HCT116 (cell line): ENCODE data around the gene SMARCE1. TPM values are rescaled to one million over a fixed set of nuclear protein-coding genes. Genes with fewer than 3 reads are reported as not detected.

Source experiments
- ATAC-seq: fragments of 200-7000 bp; cut with Tn5 transposase; 2 replicates; pipeline ENCODE4 v1.9.1; 2020; ENCODE audit warnings: mild to moderate bottlenecking, moderate library complexity
- BruUV-seq: library from RNA; stranded (reverse); fragments of 400-500 nt; replicated peaks from 2 replicates; lab custom pipeline; 2021; lab: Mats Ljungman, UMichigan
- CTCF ChIA-PET: fragments of 300-600 bp; sonication (Branson Sonifier 250); formaldehyde crosslinking; loops from one replicate; lab custom pipeline; 2021; ENCODE audit warnings: antibody characterized with exemption; lab: Charles Lee
- POLR2A ChIA-PET: fragments of 300-600, 350-600 bp; sonication (Branson Sonifier 250); formaldehyde crosslinking; loops from one replicate; lab custom pipeline; 2021; ENCODE audit warnings: antibody characterized with exemption; lab: Charles Lee
- RAD21 ChIA-PET, 2 experiments: fragments of 300-600 bp; sonication (Branson Sonifier 250); formaldehyde crosslinking; loops; one replicate each; lab custom pipeline; 2023; ENCODE audit warnings: low total read pairs in 2 of 2; ENCODE audit not compliant: uncharacterized antibody in 2 of 2, unreplicated experiment in 2 of 2, low non-redundant PET in 1 of 2; lab: Charles Lee
- DNase-seq: peaks from one replicate; pipeline ENCODE4 v3.0.0-alpha.2; 2010; ENCODE audit warnings: low read depth, low spot score
- H2AFZ ChIP-seq: fragments of 200-600 bp; shearing (Covaris generic), sonication (generic); 2 replicates; pipeline ENCODE4 v1.6.1; 2017; ENCODE audit warnings: low read depth, mixed run types, mixed read lengths, antibody characterized with exemption, low read length; ENCODE audit not compliant: poor library complexity, severe bottlenecking
- H3K27ac ChIP-seq: 2 replicates; pipeline ENCODE4 v1.5.1; 2012; ENCODE audit warnings: low read depth, low read length
- H3K27me3 ChIP-seq: fragments of 200-600 bp; sonication (generic); 2 replicates; pipeline ENCODE4 v1.6.1; 2016; ENCODE audit warnings: mixed run types, low read length, mixed read lengths; ENCODE audit not compliant: insufficient read depth
- H3K36me3 ChIP-seq, 2 experiments: fragments of 200-500 bp in 1 of 2; fragments of 200-600 bp in 1 of 2; sonication (Bioruptor generic) in 1 of 2; sonication (generic) in 1 of 2; 2 replicates each; pipeline versions ENCODE4 v1.5.1 to v1.6.1; 2014 to 2016; ENCODE audit warnings: low read length in 2 of 2, inconsistent platforms in 1 of 2, mixed read lengths in 1 of 2, mixed run types in 1 of 2; ENCODE audit not compliant: insufficient read depth in 2 of 2, control insufficient read depth in 1 of 2
- H3K4me1 ChIP-seq, 2 experiments: fragments of 200-600 bp in 1 of 2; sonication (generic) in 1 of 2; 2 replicates each; pipeline versions ENCODE4 v1.5.1 to v1.6.1; 2012 to 2017; ENCODE audit warnings: low read length in 2 of 2, inconsistent platforms in 1 of 2, mild to moderate bottlenecking in 1 of 2, mixed read lengths in 1 of 2, mixed run types in 1 of 2, moderate library complexity in 1 of 2; ENCODE audit not compliant: insufficient read depth in 2 of 2, control insufficient read depth in 1 of 2
- H3K4me2 ChIP-seq: fragments of 200-600 bp; sonication (generic); 2 replicates; pipeline ENCODE4 v1.6.1; 2017; ENCODE audit warnings: mixed run types, low read length, mixed read lengths
- H3K4me3 ChIP-seq, 2 experiments: fragments of 200-600 bp in 1 of 2; sonication (generic) in 1 of 2; replicated peaks in 1 of 2; 2 replicates each; pipeline ENCODE4 v1.5.1; 2011 to 2016; ENCODE audit warnings: low read length in 2 of 2, control low read depth in 1 of 2, low read depth in 1 of 2, mild to moderate bottlenecking in 1 of 2, mixed read lengths in 1 of 2, mixed run types in 1 of 2
- H3K79me2 ChIP-seq: fragments of 200-600 bp; sonication (generic); 2 replicates; pipeline ENCODE4 v1.6.1; 2017; ENCODE audit warnings: mild to moderate bottlenecking, mixed run types, low read length, moderate library complexity, mixed read lengths; ENCODE audit not compliant: insufficient read depth
- H3K9ac ChIP-seq: fragments of 200-600 bp; sonication (generic); 2 replicates; pipeline ENCODE4 v1.6.1; 2016; ENCODE audit warnings: low read length, mixed read lengths
- H3K9me2 ChIP-seq: fragments of 200-600 bp; sonication (generic), shearing (Covaris generic); 2 replicates; pipeline ENCODE4 v1.6.1; 2017; ENCODE audit warnings: mixed run types, mild to moderate bottlenecking, moderate library complexity; ENCODE audit not compliant: insufficient read depth
- H3K9me3 ChIP-seq, 2 experiments: fragments of 200-500 bp in 1 of 2; fragments of 200-600 bp in 1 of 2; sonication (Bioruptor generic) in 1 of 2; sonication (generic) in 1 of 2; 2 replicates each; pipeline ENCODE4 v1.6.1; 2014 to 2017; ENCODE audit warnings: low read length in 2 of 2, mixed read lengths in 2 of 2, inconsistent platforms in 1 of 2, low read depth in 1 of 2, mild to moderate bottlenecking in 1 of 2, mixed run types in 1 of 2, moderate library complexity in 1 of 2; ENCODE audit not compliant: control insufficient read depth in 1 of 2, insufficient read depth in 1 of 2
- H4K20me1 ChIP-seq: fragments of 200-600 bp; sonication (generic), shearing (Covaris generic); 2 replicates; pipeline ENCODE4 v1.6.1; 2017; ENCODE audit warnings: mixed run types, mild to moderate bottlenecking, moderate library complexity; ENCODE audit not compliant: insufficient read depth
- CBX3 ChIP-seq: IDR thresholded peaks from 2 replicates; pipeline ENCODE4 v1.6.1; 2012; ENCODE audit warnings: low read depth
- EGR1 ChIP-seq: IDR thresholded peaks from 2 replicates; pipeline ENCODE4 v1.6.1; 2012; ENCODE audit warnings: low read depth
- ELF1 ChIP-seq: IDR thresholded peaks from 2 replicates; pipeline ENCODE4 v1.6.1; 2012; ENCODE audit warnings: low read depth, borderline replicate concordance
- EZH2 ChIP-seq: fragments of 200-600 bp; sonication (generic); IDR thresholded peaks from 2 replicates; pipeline ENCODE4 v1.6.1; 2017; ENCODE audit warnings: antibody characterized with exemption, mixed run types
- EZH2phosphoT487 ChIP-seq: fragments of 200-600 bp; IDR thresholded peaks from 2 replicates; pipeline ENCODE4 v1.6.1; 2018; ENCODE audit warnings: antibody characterized with exemption, borderline replicate concordance
- FOSL1 ChIP-seq: IDR thresholded peaks from 2 replicates; pipeline ENCODE4 v1.6.1; 2012; ENCODE audit warnings: low read depth
- JUND ChIP-seq: IDR thresholded peaks from 2 replicates; pipeline ENCODE4 v1.6.1; 2012
- POLR2A ChIP-seq: IDR thresholded peaks from 2 replicates; pipeline ENCODE4 v1.7.0; 2011; ENCODE audit warnings: borderline replicate concordance; ENCODE audit not compliant: insufficient read depth, insufficient read length; ENCODE audit errors: extremely low read depth
- POLR2AphosphoS5 ChIP-seq: IDR thresholded peaks from 2 replicates; pipeline ENCODE4 v1.6.1; 2011; ENCODE audit warnings: mild to moderate bottlenecking, low read depth, low read length, moderate library complexity
- RAD21 ChIP-seq: IDR thresholded peaks from 2 replicates; pipeline ENCODE4 v1.6.1; 2012; ENCODE audit warnings: low read depth, mild to moderate bottlenecking
- SP1 ChIP-seq: IDR thresholded peaks from 2 replicates; pipeline ENCODE4 v1.6.1; 2012; ENCODE audit warnings: low read depth
- SRF ChIP-seq: IDR thresholded peaks from 2 replicates; pipeline ENCODE4 v1.6.1; 2012; ENCODE audit warnings: low read depth
- YY1 ChIP-seq: IDR thresholded peaks from 2 replicates; pipeline ENCODE4 v1.6.1; 2011; ENCODE audit warnings: low read length, low read depth, moderate library complexity, mild to moderate bottlenecking; ENCODE audit not compliant: insufficient replicate concordance; ENCODE audit errors: extremely low read depth
- ZFX ChIP-seq: fragments of 450-650 bp; IDR thresholded peaks from 2 replicates; pipeline ENCODE4 v1.6.1; 2017
- intact Hi-C: fragments of 100-400 bp; cut with micrococcal nuclease; formaldehyde crosslinking; loops from 2 replicates; pipeline ENCODE4 v1.10.0; 2022
- total RNA-seq: library from RNA; stranded (reverse); gene quantifications from one replicate; pipeline ENCODE4 v1.2.1, GENCODE V29; 2021; ENCODE audit not compliant: unreplicated experiment
- TF ChIP-seq, protein P1 (sequence below), 3 experiments: fragments of 200-600 bp in 1 of 3; sonication (generic) in 1 of 3; IDR thresholded peaks in 2 of 3; conservative IDR thresholded peaks in 1 of 3; 2 replicates each; pipeline ENCODE4 v1.5.1; 2012 to 2017; ENCODE audit warnings: low read depth in 2 of 3, low read length in 2 of 3, antibody characterized with exemption in 1 of 3, borderline replicate concordance in 1 of 3, control low read depth in 1 of 3, mild to moderate bottlenecking in 1 of 3, mixed read lengths in 1 of 3, mixed run types in 1 of 3, moderate library complexity in 1 of 3; ENCODE audit not compliant: insufficient read depth in 1 of 3
- TF ChIP-seq, protein P2 (sequence below): IDR thresholded peaks from 2 replicates; pipeline ENCODE4 v1.6.1; 2012
- TF ChIP-seq, protein P3 (sequence below): IDR thresholded peaks from 2 replicates; pipeline ENCODE4 v1.6.1; 2012
- TF ChIP-seq, protein P4 (sequence below): IDR thresholded peaks from 2 replicates; pipeline ENCODE4 v1.6.1; 2012; ENCODE audit warnings: low read depth
- TF ChIP-seq, protein P5 (sequence below): IDR thresholded peaks from 2 replicates; pipeline ENCODE4 v1.6.1; 2011; ENCODE audit warnings: mild to moderate bottlenecking, low read length, moderate library complexity; ENCODE audit not compliant: insufficient replicate concordance; ENCODE audit errors: extremely low read depth

Gene SMARCE1
- total RNA-seq, 1 experiment from 2014 or later = 136 TPM

DNA sequence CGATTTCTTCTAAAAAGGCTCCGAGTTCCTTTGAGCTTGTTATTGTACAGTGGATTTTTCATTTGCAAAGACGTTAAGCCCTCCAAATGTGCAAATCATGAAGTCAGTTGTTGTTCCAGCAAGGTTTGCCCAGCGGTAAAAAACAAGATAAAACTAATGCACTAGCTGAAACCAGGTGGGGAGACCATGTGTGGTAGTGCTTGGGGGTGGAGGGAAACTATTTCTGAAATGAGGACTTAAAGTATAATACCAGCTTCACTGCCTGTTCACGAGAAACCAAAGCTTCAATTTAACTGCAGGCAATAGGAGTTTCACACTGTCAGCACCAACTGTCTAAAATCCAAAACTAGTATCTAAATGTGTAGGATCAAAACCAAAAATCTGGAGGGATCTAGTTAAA, 22.3 kb downstream of the SMARCE1 start:
- no TSS peak for BruUV-seq
- H3K27me3 ChIP-seq = no peaks in the 10 kb centered on the region
- no peak overlapping the region for H3K27ac ChIP-seq
- ATAC-seq (no peak), DNase-seq (no peak)
- no peak for TF ChIP-seq CBX3
- TF ChIP-seq, protein P1, sequence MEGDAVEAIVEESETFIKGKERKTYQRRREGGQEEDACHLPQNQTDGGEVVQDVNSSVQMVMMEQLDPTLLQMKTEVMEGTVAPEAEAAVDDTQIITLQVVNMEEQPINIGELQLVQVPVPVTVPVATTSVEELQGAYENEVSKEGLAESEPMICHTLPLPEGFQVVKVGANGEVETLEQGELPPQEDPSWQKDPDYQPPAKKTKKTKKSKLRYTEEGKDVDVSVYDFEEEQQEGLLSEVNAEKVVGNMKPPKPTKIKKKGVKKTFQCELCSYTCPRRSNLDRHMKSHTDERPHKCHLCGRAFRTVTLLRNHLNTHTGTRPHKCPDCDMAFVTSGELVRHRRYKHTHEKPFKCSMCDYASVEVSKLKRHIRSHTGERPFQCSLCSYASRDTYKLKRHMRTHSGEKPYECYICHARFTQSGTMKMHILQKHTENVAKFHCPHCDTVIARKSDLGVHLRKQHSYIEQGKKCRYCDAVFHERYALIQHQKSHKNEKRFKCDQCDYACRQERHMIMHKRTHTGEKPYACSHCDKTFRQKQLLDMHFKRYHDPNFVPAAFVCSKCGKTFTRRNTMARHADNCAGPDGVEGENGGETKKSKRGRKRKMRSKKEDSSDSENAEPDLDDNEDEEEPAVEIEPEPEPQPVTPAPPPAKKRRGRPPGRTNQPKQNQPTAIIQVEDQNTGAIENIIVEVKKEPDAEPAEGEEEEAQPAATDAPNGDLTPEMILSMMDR (IDR thresholded peaks at IDR 0.05 in 2 of 3, conservative IDR thresholded peaks at IDR 0.05 in 1 of 3; ENCODE audit: borderline replicate concordance in 1 of 3, insufficient read depth in 1 of 3, low read depth in 2 of 3, low read length in 2 of 3) = no peak
- TF ChIP-seq FOSL1 = no peak
- no peak for TF ChIP-seq JUND
- TF ChIP-seq, protein P2, sequence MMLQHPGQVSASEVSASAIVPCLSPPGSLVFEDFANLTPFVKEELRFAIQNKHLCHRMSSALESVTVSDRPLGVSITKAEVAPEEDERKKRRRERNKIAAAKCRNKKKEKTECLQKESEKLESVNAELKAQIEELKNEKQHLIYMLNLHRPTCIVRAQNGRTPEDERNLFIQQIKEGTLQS = no peak
- no peak for TF ChIP-seq EZH2
- no peak for TF ChIP-seq SRF
- TF ChIP-seq ZFX = no peak
- no peak for TF ChIP-seq POLR2AphosphoS5
- no peak for TF ChIP-seq POLR2A
- TF ChIP-seq YY1 = no peak
- TF ChIP-seq EGR1 = no peak
- no peak for TF ChIP-seq ELF1
- TF ChIP-seq, protein P3, sequence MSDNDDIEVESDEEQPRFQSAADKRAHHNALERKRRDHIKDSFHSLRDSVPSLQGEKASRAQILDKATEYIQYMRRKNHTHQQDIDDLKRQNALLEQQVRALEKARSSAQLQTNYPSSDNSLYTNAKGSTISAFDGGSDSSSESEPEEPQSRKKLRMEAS = no peak
- TF ChIP-seq RAD21 = no peak
- TF ChIP-seq EZH2phosphoT487 = no peak
- TF ChIP-seq, protein P4, sequence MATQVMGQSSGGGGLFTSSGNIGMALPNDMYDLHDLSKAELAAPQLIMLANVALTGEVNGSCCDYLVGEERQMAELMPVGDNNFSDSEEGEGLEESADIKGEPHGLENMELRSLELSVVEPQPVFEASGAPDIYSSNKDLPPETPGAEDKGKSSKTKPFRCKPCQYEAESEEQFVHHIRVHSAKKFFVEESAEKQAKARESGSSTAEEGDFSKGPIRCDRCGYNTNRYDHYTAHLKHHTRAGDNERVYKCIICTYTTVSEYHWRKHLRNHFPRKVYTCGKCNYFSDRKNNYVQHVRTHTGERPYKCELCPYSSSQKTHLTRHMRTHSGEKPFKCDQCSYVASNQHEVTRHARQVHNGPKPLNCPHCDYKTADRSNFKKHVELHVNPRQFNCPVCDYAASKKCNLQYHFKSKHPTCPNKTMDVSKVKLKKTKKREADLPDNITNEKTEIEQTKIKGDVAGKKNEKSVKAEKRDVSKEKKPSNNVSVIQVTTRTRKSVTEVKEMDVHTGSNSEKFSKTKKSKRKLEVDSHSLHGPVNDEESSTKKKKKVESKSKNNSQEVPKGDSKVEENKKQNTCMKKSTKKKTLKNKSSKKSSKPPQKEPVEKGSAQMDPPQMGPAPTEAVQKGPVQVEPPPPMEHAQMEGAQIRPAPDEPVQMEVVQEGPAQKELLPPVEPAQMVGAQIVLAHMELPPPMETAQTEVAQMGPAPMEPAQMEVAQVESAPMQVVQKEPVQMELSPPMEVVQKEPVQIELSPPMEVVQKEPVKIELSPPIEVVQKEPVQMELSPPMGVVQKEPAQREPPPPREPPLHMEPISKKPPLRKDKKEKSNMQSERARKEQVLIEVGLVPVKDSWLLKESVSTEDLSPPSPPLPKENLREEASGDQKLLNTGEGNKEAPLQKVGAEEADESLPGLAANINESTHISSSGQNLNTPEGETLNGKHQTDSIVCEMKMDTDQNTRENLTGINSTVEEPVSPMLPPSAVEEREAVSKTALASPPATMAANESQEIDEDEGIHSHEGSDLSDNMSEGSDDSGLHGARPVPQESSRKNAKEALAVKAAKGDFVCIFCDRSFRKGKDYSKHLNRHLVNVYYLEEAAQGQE = no peak
- TF ChIP-seq, protein P5, sequence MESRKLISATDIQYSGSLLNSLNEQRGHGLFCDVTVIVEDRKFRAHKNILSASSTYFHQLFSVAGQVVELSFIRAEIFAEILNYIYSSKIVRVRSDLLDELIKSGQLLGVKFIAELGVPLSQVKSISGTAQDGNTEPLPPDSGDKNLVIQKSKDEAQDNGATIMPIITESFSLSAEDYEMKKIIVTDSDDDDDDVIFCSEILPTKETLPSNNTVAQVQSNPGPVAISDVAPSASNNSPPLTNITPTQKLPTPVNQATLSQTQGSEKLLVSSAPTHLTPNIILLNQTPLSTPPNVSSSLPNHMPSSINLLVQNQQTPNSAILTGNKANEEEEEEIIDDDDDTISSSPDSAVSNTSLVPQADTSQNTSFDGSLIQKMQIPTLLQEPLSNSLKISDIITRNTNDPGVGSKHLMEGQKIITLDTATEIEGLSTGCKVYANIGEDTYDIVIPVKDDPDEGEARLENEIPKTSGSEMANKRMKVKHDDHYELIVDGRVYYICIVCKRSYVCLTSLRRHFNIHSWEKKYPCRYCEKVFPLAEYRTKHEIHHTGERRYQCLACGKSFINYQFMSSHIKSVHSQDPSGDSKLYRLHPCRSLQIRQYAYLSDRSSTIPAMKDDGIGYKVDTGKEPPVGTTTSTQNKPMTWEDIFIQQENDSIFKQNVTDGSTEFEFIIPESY = no peak
- no peak for TF ChIP-seq SP1
- ChIA-PET POLR2A (interaction anchor here (0.8 kb wide), 1 partner anchor 10 kb away, joined by 3 read pairs; no protein-coding TSS in a partner anchor), RAD21 (no interaction called here), CTCF (interaction anchor here (1.4 to 1.6 kb wide), 2 partner anchors 157 to 1023 kb away, joined by 3 to 4 read pairs; partner anchors contain the start of gene KRT27)
- intact Hi-C loops = loop anchor here (10.0 kb wide), 1 partner anchor 699 kb away; no protein-coding TSS in a partner anchor
- H3K4me1 ChIP-seq = peaks cover under 1 to 2% of the 10 kb centered on the region in 2 experiments; a peak in 3 of 4 replicates
- no peak overlapping the region for H3K9ac ChIP-seq
- no peak overlapping the region for H3K4me3 ChIP-seq
- H3K9me2 ChIP-seq = no peaks in the 10 kb centered on the region
- peaks cover 18 to 27% of the 10 kb centered on the region in 2 experiments for H3K36me3 ChIP-seq
- H3K4me2 ChIP-seq = no peak overlapping the region
- no peaks in the 10 kb centered on the region for H4K20me1 ChIP-seq
- no peaks in the 10 kb centered on the region for H3K79me2 ChIP-seq
- H3K9me3 ChIP-seq = no peaks in the 10 kb centered on the region
- no peak overlapping the region for H2AFZ ChIP-seq
